GM18499 (cell line): ENCODE measurements around the gene CAV2.

Experiments
- ATAC-seq: cut with Tn5 transposase; IDR thresholded peaks from one replicate; pipeline ENCODE4 v1.9.1; 2021; ENCODE audit warnings: moderate number of reproducible peaks; ENCODE audit not compliant: insufficient read depth, unreplicated experiment

CAV2 gene

GRCh38 chr7:116544487-116544886 lies 44.9 kb downstream of the CAV2 start:
- no peak for ATAC-seq

GRCh38 chr7:116545411-116545993 lies 46.0 kb downstream of the CAV2 start:
- no peak for ATAC-seq

GRCh38 chr7:116546054-116546453 lies 46.5 kb downstream of the CAV2 start:
- no peak for ATAC-seq

- no peak for ATAC-seq
Observed at GRCh38 chr7:116546916-116547315, 47.4 kb downstream of the CAV2 start.

- no peak for ATAC-seq
Observed at GRCh38 chr7:116547347-116547746, 47.8 kb downstream of the CAV2 start.

GRCh38 chr7:116548506-116548905 lies 49.0 kb downstream of the CAV2 start:
- peak; percentile 88 for ATAC-seq

- ATAC-seq = no peak
Observed at GRCh38 chr7:116549370-116549769, 49.8 kb downstream of the CAV2 start.

- ATAC-seq = no peak
Observed at GRCh38 chr7:116551692-116552091, 52.2 kb downstream of the CAV2 start.

GRCh38 chr7:116552602-116553001 lies 53.1 kb downstream of the CAV2 start:
- ATAC-seq = no peak

GRCh38 chr7:116553168-116553964 lies 53.8 kb downstream of the CAV2 start:
- ATAC-seq = no peak

- no peak for ATAC-seq
Observed at GRCh38 chr7:116554436-116554835, 54.9 kb downstream of the CAV2 start.

GRCh38 chr7:116554911-116555310 lies 55.4 kb downstream of the CAV2 start:
- ATAC-seq = no peak

- ATAC-seq = no peak
Observed at GRCh38 chr7:116557066-116557585, 57.6 kb downstream of the CAV2 start.

- ATAC-seq = no peak
Observed at GRCh38 chr7:116557901-116558300, 58.4 kb downstream of the CAV2 start.
